ENCODE results near the gene C3orf18.

Gene C3orf18

DNA sequence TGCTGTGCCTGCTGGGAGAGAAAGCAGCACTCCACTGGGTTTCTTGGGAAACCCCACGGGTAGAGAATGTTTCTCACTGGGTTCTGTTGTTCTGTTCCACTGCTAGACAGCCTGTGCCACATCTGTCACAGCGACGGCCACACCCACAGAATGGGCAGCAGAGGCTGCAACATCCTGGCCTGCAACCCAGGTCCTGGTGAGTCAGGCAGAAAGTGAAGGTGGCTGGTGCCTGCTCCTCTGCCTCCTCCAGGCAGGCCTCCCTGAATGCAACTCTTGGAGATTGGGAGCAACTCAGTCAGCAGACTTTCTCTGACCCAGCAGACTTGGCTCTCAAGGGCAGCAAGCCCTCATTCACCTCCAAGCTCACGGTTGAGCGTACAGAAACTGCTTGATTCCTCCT, 13.0 kb downstream of the C3orf18 start:
- H3K36me3 ChIP-seq (ENCODE audit: control insufficient read depth in 5 of 5, insufficient read depth in 5 of 5, low read length in 5 of 5) = peaks cover 0 to 7% (median 0%) of the 10 kb centered on the region in 5 donors
- H3K4me3 ChIP-seq (ENCODE audit: low read depth in 1 of 5, low read length in 5 of 5) = no peak overlapping the region
- H3K9ac ChIP-seq (ENCODE audit: low read length in 5 of 5) = no peak overlapping the region
- H3K9me3 ChIP-seq (ENCODE audit: control insufficient read depth in 5 of 5, low read length in 5 of 5) = no peaks in the 10 kb centered on the region
- H3K4me1 ChIP-seq (ENCODE audit: control insufficient read depth in 5 of 5, insufficient read depth in 5 of 5, low read length in 5 of 5) = no peaks in the 10 kb centered on the region
- peaks cover 0 to 14% (median 4%) of the 10 kb centered on the region in 5 donors for H3K27me3 ChIP-seq (ENCODE audit: control insufficient read depth in 5 of 5, insufficient read depth in 4 of 5, low read length in 5 of 5)
- H3K27ac ChIP-seq (ENCODE audit: low read depth, low read length) = no peak overlapping the region

DNA sequence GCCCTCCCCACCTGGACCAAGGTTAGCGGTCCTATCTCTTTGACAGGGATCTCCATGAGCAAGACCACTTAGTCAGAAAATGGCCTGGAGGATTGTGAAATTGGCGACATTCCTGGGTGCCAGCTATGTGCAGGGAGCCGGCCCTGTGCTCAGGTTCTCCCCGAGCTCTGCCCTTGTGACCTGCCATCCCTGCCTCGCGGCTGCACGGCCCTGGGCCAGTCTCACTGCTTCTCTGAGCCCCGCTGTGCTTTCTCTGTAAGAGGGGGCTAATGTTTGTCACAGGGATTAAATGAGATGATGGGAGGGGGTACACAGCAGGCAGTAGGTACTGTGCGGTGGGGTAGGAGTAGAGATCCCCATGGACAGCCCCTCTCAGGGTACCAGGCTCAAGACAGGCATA, 14.9 kb downstream of the C3orf18 start:
- no peak overlapping the region for H3K4me3 ChIP-seq (ENCODE audit: low read depth in 1 of 5, low read length in 5 of 5)
- H3K36me3 ChIP-seq (ENCODE audit: control insufficient read depth in 5 of 5, insufficient read depth in 5 of 5, low read length in 5 of 5) = no peaks in the 10 kb centered on the region
- H3K9ac ChIP-seq (ENCODE audit: low read length in 5 of 5) = no peak overlapping the region
- H3K9me3 ChIP-seq (ENCODE audit: control insufficient read depth in 5 of 5, low read length in 5 of 5) = no peaks in the 10 kb centered on the region
- H3K4me1 ChIP-seq (ENCODE audit: control insufficient read depth in 5 of 5, insufficient read depth in 5 of 5, low read length in 5 of 5) = no peaks in the 10 kb centered on the region
- H3K27ac ChIP-seq (ENCODE audit: low read depth, low read length) = no peak overlapping the region
- peaks cover 0 to 14% (median 4%) of the 10 kb centered on the region in 5 donors for H3K27me3 ChIP-seq (ENCODE audit: control insufficient read depth in 5 of 5, insufficient read depth in 4 of 5, low read length in 5 of 5)

DNA sequence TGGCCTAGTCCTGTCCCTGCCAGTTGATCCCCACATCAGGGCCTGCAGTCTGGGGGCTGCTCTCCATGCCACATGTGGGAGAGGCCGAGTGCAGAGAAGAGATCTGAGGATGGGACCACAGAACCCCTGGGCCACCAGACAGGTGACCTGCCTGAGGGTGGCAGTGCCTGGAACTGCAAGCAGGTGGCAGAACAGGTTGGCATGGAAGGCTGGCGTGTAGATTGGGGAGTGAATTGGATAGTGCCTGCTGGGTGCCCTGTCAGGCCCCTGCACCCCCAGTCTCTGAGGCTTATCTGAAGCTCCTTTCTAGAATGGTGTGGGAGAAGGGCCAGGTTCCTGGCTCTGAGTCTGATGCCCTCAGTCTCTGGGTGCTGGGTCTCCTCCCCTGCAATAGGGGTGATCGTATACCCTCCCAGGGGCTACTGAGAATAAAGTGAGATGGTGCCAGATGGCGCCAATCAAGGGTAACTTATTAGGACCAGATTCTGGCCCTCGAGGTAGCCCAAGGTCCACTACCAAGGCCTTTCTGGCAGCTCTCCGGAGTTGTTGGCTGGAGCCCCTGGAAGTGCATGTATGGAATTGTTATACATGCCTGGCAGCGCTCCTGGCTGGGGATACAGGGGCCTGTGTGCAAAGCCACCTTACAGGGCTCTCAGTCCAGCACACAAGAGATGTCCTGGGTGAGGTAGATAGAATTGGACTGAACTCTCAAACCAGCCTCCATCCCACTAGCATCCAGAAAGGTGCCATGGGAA, 15.7 kb downstream of the C3orf18 start:
- H3K4me1 ChIP-seq (ENCODE audit: control insufficient read depth in 5 of 5, insufficient read depth in 5 of 5, low read length in 5 of 5) = no peaks in the 10 kb centered on the region
- no peak overlapping the region for H3K27ac ChIP-seq (ENCODE audit: low read depth, low read length)
- no peak overlapping the region for H3K9ac ChIP-seq (ENCODE audit: low read length in 5 of 5)
- H3K9me3 ChIP-seq (ENCODE audit: control insufficient read depth in 5 of 5, low read length in 5 of 5) = no peaks in the 10 kb centered on the region
- H3K4me3 ChIP-seq (ENCODE audit: low read depth in 1 of 5, low read length in 5 of 5) = no peak overlapping the region
- peaks cover 0 to 14% (median 4%) of the 10 kb centered on the region in 5 donors for H3K27me3 ChIP-seq (ENCODE audit: control insufficient read depth in 5 of 5, insufficient read depth in 4 of 5, low read length in 5 of 5)
- no peaks in the 10 kb centered on the region for H3K36me3 ChIP-seq (ENCODE audit: control insufficient read depth in 5 of 5, insufficient read depth in 5 of 5, low read length in 5 of 5)

DNA sequence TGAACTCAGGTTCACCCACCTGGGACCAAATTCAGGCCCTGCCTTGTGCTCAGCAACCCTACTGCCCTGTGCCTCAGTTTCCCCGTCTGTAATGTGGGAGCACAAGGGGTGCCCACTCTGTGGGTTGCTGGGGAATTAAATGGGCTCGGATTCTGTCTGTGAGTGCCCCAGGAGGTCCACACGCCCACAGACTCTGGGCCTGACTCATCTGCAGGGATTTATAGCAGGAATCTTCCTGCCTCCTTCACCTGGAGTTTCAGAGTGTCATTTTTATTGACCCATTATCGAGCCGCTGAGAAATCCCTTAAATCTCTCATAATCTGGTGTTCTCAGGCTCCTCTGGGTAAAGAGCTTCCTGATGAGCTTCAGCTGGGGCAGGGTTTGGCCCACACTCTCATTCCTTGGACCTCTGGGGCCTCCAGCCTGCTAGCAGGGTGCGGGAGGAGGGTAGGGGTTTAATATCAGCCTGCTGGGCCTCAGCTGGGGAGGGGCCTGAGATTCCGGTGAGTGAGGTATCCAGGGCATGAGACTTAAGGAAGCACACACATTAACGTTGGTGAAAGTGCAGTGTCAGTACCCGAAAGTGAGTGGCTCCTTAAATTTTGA, 16.4 kb downstream of the C3orf18 start:
- Histone ChIP-seq H3K27me3 (ENCODE audit: control insufficient read depth in 5 of 5, insufficient read depth in 4 of 5, low read length in 5 of 5) (peaks cover 0 to 14% (median 2%) of the 10 kb centered on the region in 5 donors), H3K4me3 (ENCODE audit: low read depth in 1 of 5, low read length in 5 of 5) (no peak overlapping the region), H3K36me3 (ENCODE audit: control insufficient read depth in 5 of 5, insufficient read depth in 5 of 5, low read length in 5 of 5) (no peaks in the 10 kb centered on the region), H3K27ac (ENCODE audit: low read depth, low read length) (no peak overlapping the region), H3K4me1 (ENCODE audit: control insufficient read depth in 5 of 5, insufficient read depth in 5 of 5, low read length in 5 of 5) (no peaks in the 10 kb centered on the region), H3K9me3 (ENCODE audit: control insufficient read depth in 5 of 5, low read length in 5 of 5) (no peaks in the 10 kb centered on the region), H3K9ac (ENCODE audit: low read length in 5 of 5) (no peak overlapping the region)

DNA sequence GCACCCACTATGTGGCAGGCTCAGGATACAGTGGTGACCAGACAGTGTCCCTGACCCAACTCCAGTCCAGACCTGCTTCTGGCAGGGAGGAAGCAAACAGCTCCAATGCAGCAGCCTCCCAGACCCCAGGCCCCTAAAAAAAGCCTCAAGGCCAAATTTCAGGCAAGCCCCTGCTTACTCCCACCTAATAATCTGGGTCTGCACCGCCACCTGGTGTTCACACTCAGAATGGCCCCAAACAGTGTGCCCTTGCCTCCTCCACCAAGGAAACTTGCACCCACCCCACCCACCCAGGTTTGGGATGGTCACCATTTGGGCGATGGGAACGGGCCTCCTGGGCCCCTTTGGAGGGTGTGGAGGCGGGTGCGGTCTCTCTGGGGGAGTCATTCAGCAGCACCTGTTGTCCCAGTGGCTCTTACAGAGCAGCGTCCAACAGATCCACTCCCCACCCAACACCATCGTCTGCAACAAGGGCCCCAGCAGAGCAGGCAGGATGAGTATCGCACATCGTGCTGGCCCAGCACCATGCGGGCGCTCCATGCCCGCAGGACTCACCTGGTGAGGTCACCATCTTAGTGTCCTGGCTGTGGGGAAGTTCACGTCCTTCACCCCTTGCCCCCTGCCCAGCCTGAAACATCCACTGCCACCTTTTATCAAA, 17.3 kb downstream of the C3orf18 start:
- Histone ChIP-seq H3K9ac (ENCODE audit: low read length in 5 of 5) (no peak overlapping the region), H3K9me3 (ENCODE audit: control insufficient read depth in 5 of 5, low read length in 5 of 5) (no peaks in the 10 kb centered on the region), H3K4me1 (ENCODE audit: control insufficient read depth in 5 of 5, insufficient read depth in 5 of 5, low read length in 5 of 5) (no peaks in the 10 kb centered on the region), H3K36me3 (ENCODE audit: control insufficient read depth in 5 of 5, insufficient read depth in 5 of 5, low read length in 5 of 5) (no peaks in the 10 kb centered on the region), H3K4me3 (ENCODE audit: low read depth in 1 of 5, low read length in 5 of 5) (no peak overlapping the region), H3K27ac (ENCODE audit: low read depth, low read length) (no peak overlapping the region), H3K27me3 (ENCODE audit: control insufficient read depth in 5 of 5, insufficient read depth in 4 of 5, low read length in 5 of 5) (peaks cover 0 to 9% (median 2%) of the 10 kb centered on the region in 5 donors)

DNA sequence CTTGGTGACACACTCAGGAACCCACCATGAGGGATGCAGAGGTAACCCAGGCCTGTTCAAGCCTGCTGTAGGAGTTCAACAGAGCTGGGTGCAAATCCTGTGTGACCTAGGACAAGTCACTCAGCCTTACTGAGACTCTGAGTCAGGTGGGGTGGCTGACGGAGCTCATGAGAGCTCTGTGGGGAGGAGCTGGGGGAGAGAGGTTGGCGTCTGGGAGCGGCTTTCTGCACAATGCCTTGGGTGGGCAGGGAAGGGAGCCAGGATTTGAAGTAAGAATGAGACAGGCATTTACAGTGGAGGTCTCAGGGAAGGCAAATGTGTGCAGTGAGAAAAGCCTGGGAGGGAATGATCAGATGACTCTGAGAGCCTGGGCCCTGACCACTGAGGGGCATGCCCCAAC, 18.3 kb downstream of the C3orf18 start:
- H3K36me3 ChIP-seq (ENCODE audit: control insufficient read depth in 5 of 5, insufficient read depth in 5 of 5, low read length in 5 of 5) = no peaks in the 10 kb centered on the region
- no peaks in the 10 kb centered on the region for H3K9me3 ChIP-seq (ENCODE audit: control insufficient read depth in 5 of 5, low read length in 5 of 5)
- no peaks in the 10 kb centered on the region for H3K4me1 ChIP-seq (ENCODE audit: control insufficient read depth in 5 of 5, insufficient read depth in 5 of 5, low read length in 5 of 5)
- H3K4me3 ChIP-seq (ENCODE audit: low read depth in 1 of 5, low read length in 5 of 5) = no peak overlapping the region
- no peak overlapping the region for H3K9ac ChIP-seq (ENCODE audit: low read length in 5 of 5)
- H3K27ac ChIP-seq (ENCODE audit: low read depth, low read length) = no peak overlapping the region
- H3K27me3 ChIP-seq (ENCODE audit: control insufficient read depth in 5 of 5, insufficient read depth in 4 of 5, low read length in 5 of 5) = peaks cover 0 to 6% (median 0%) of the 10 kb centered on the region in 5 donors

DNA sequence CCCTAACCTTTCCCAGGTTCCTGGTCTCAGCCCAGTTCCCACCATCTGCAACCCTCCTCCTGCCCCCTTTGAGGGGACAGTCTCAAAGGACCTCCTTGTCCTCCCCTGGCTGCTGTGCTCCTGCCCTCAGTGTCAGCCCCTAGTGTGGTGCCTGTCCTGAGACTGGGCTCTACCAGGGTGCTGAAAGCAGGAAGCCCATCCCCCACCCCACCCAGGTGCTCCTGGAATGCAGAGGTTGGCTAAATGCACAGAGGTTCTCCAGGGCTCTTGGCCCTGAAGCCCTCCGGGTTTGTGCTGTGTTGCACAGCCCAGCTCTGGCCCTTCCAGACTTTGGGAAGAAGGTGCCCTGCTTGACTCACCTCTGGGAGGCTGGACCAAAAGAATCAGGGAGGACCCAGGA, 21.8 kb downstream of the C3orf18 start:
- no peaks in the 10 kb centered on the region for H3K27me3 ChIP-seq (ENCODE audit: control insufficient read depth in 5 of 5, insufficient read depth in 4 of 5, low read length in 5 of 5)
- no peaks in the 10 kb centered on the region for H3K36me3 ChIP-seq (ENCODE audit: control insufficient read depth in 5 of 5, insufficient read depth in 5 of 5, low read length in 5 of 5)
- H3K9ac ChIP-seq (ENCODE audit: low read length in 5 of 5) = no peak overlapping the region
- H3K9me3 ChIP-seq (ENCODE audit: control insufficient read depth in 5 of 5, low read length in 5 of 5) = no peaks in the 10 kb centered on the region
- H3K4me1 ChIP-seq (ENCODE audit: control insufficient read depth in 5 of 5, insufficient read depth in 5 of 5, low read length in 5 of 5) = no peaks in the 10 kb centered on the region
- no peak overlapping the region for H3K4me3 ChIP-seq (ENCODE audit: low read depth in 1 of 5, low read length in 5 of 5)
- H3K27ac ChIP-seq (ENCODE audit: low read depth, low read length) = no peak overlapping the region

DNA sequence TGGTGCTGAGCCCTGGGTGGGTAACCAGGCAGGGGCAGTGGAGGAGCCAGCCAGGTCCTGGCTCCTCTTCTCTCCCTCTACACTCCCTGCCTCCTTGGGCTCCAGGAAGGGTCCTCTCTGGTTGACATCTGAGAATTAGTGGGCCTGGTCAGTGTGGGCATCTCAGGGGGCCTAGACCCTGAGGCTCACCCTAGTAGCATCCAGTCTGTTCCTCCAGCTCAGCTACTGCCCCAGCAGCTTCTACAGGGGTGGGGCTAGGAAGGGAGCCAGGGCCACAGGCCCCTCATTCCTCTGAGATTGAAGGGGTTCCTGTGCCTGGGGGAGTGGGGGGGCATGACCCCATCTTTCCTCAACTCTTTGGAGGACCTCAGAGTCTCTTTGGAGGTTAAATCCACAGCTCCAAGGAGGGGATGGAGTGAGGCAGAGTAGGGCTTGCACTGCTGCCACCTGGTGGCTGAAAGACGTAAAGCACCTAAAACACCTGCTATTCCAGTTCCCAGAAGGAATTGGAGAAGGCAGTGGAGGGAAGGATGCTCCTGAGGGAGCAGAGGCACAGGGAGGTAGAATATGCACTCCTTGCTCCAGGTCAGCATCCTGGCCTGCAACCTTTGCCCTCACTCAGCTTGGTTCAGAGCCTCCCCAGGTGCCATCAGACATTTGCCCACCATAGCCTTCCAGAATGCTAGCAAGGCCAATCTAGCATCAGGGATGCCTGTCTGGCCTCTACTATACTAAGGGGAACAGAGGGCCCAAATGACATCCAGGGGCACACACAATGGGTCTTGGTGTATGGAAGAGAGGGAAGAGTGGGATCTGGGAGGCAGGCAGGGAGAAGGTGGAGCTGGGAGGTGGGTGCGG, 25.1 kb downstream of the C3orf18 start:
- Histone ChIP-seq H3K9me3 (ENCODE audit: control insufficient read depth in 5 of 5, low read length in 5 of 5) (no peaks in the 10 kb centered on the region), H3K9ac (ENCODE audit: low read length in 5 of 5) (no peak overlapping the region), H3K36me3 (ENCODE audit: control insufficient read depth in 5 of 5, insufficient read depth in 5 of 5, low read length in 5 of 5) (no peaks in the 10 kb centered on the region), H3K4me1 (ENCODE audit: control insufficient read depth in 5 of 5, insufficient read depth in 5 of 5, low read length in 5 of 5) (no peaks in the 10 kb centered on the region), H3K27ac (ENCODE audit: low read depth, low read length) (no peak overlapping the region), H3K4me3 (ENCODE audit: low read depth in 1 of 5, low read length in 5 of 5) (no peak overlapping the region), H3K27me3 (ENCODE audit: control insufficient read depth in 5 of 5, insufficient read depth in 4 of 5, low read length in 5 of 5) (peaks cover 0 to 9% (median 4%) of the 10 kb centered on the region in 5 donors)

DNA sequence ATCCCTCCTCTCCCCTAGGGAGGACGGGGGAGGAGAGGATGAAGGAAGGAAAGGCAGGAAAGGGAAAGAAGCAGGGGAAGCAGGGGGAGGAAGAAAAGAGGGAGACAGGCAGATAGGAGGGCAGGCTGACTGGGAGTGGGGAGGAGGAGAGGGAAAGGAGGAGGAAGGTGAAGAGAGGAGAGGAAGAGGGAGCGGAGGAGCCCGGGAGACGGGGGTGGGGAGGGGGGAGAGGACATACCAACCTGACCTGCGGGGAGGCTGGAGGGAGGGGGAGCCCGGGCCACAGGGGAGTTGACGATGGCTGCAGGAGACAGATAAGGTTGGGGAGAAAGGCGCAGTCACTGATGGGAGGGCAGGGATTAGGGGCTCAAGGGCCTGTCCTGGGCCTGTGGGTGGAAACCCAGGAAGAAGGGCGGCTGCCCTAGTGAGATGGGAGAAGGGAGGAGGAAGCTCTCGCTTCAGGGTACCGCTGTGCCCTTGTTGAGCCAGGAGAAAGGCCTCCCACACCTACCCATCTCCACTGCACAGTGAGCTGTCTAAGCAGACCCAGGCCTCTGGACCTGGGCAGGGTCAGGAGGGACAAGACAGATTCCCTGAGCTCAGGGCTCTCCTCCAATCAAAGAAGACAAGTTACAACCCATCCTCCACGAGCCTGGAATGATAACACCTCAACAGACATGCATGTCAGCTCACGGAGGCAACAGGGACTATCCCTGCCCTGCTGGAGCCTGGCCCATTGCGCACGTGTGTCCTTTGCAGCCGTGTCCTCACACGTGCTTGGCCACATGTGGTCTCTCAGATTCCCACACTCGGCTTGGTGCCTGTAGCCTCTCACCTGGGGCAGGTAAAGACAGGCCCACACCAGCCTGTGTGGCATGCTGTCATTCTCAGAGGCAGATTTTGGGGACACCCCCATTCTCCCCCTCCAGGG, 27.9 kb downstream of the C3orf18 start:
- no peak overlapping the region for H3K4me3 ChIP-seq (ENCODE audit: low read depth in 1 of 5, low read length in 5 of 5)
- H3K27ac ChIP-seq (ENCODE audit: low read depth, low read length) = no peak overlapping the region
- H3K9me3 ChIP-seq (ENCODE audit: control insufficient read depth in 5 of 5, low read length in 5 of 5) = no peaks in the 10 kb centered on the region
- H3K36me3 ChIP-seq (ENCODE audit: control insufficient read depth in 5 of 5, insufficient read depth in 5 of 5, low read length in 5 of 5) = no peaks in the 10 kb centered on the region
- H3K27me3 ChIP-seq (ENCODE audit: control insufficient read depth in 5 of 5, insufficient read depth in 4 of 5, low read length in 5 of 5) = peaks cover 5 to 15% (median 9%) of the 10 kb centered on the region in 5 donors
- no peak overlapping the region for H3K9ac ChIP-seq (ENCODE audit: low read length in 5 of 5)
- H3K4me1 ChIP-seq (ENCODE audit: control insufficient read depth in 5 of 5, insufficient read depth in 5 of 5, low read length in 5 of 5) = no peaks in the 10 kb centered on the region
